GM19438 (cell line): ENCODE results near the gene LMX1A.

Experiments used
- ATAC-seq: cut with Tn5 transposase; IDR thresholded peaks from one replicate; pipeline ENCODE4 v1.9.1; 2021; ENCODE audit warnings: low read depth; ENCODE audit not compliant: unreplicated experiment

Gene LMX1A

GRCh38 chr1:165226326-165226725, 130.2 kb downstream of the LMX1A start:
- no peak for ATAC-seq

- ATAC-seq: no peak
These were observed 130.9 kb downstream of the LMX1A start for GRCh38 chr1:165225650-165226049.

- ATAC-seq: no peak
These were observed 131.5 kb downstream of the LMX1A start for GRCh38 chr1:165225062-165225461.

- ATAC-seq: no peak
These were observed 132.0 kb downstream of the LMX1A start for GRCh38 chr1:165224504-165224903.

- ATAC-seq: no peak
These were observed 133.9 kb downstream of the LMX1A start for GRCh38 chr1:165222580-165222979.

GRCh38 chr1:165218731-165219130, 137.8 kb downstream of the LMX1A start:
- no peak for ATAC-seq

GRCh38 chr1:165217958-165218357, 138.6 kb downstream of the LMX1A start:
- no peak for ATAC-seq

- no peak for ATAC-seq
These were observed 140.3 kb downstream of the LMX1A start for GRCh38 chr1:165216254-165216653.

GRCh38 chr1:165215676-165216075, 140.8 kb downstream of the LMX1A start:
- no peak for ATAC-seq

- ATAC-seq: no peak
These were observed 144.3 kb downstream of the LMX1A start for GRCh38 chr1:165212229-165212628.

- ATAC-seq: no peak
These were observed 148.5 kb downstream of the LMX1A start for GRCh38 chr1:165207853-165208515.

- no peak for ATAC-seq
These were observed 151.4 kb downstream of the LMX1A start for GRCh38 chr1:165205145-165205544.

- ATAC-seq: no peak
These were observed 152.0 kb downstream of the LMX1A start for GRCh38 chr1:165204548-165204947.

GRCh38 chr1:165191087-165191486, 165.4 kb downstream of the LMX1A start:
- no peak for ATAC-seq

GRCh38 chr1:165189913-165190312, 166.6 kb downstream of the LMX1A start:
- ATAC-seq: no peak

- no peak for ATAC-seq
These were observed 167.5 kb downstream of the LMX1A start for GRCh38 chr1:165189011-165189410.

- no peak for ATAC-seq
These were observed 169.2 kb downstream of the LMX1A start for GRCh38 chr1:165187031-165188009.

- ATAC-seq: no peak
These were observed 171.2 kb downstream of the LMX1A start for GRCh38 chr1:165185161-165185889.

- ATAC-seq: no peak
These were observed 173.5 kb downstream of the LMX1A start for GRCh38 chr1:165182975-165183374.

GRCh38 chr1:165179306-165179705, 177.2 kb downstream of the LMX1A start:
- no peak for ATAC-seq

GRCh38 chr1:165174491-165174890, 182.0 kb downstream of the LMX1A start:
- no peak for ATAC-seq
